ENCODE data around the gene ILDR2.

The ILDR2 gene

GRCh38 chr1:166925810-166926478, 49.4 kb downstream of the ILDR2 start:
- no peak overlapping the region for H2BK5ac ChIP-seq (ENCODE audit: low read length)
- no peak overlapping the region for H4K8ac ChIP-seq (ENCODE audit: low read depth, low read length)
- no peak overlapping the region for H3K4me3 ChIP-seq (ENCODE audit: low read length in 2 of 2)
- H2AK5ac ChIP-seq (ENCODE audit: low read depth, low read length), result no peak overlapping the region
- peaks cover 9 to 11% of the 10 kb centered on the region in 2 donors for H3K4me1 ChIP-seq (ENCODE audit: control insufficient read depth in 2 of 2, insufficient read depth in 1 of 2, low read depth in 1 of 2, low read length in 2 of 2)
- no peak overlapping the region for H2BK12ac ChIP-seq (ENCODE audit: low read length)
- peaks cover 5 to 9% of the 10 kb centered on the region in 2 donors for H3K9me3 ChIP-seq (replicated peaks in 1 of 2; ENCODE audit: control insufficient read depth in 2 of 2, insufficient read depth in 1 of 2, low read depth in 1 of 2, low read length in 2 of 2)
- no peak overlapping the region for H3K4ac ChIP-seq (ENCODE audit: low read length)
- H3K23ac ChIP-seq (ENCODE audit: low read depth, low read length, poor library complexity), result no peak overlapping the region
- H3K4me2 ChIP-seq (ENCODE audit: insufficient read depth, low read length, poor library complexity, severe bottlenecking), result no peak overlapping the region
- no peak overlapping the region for H2BK15ac ChIP-seq (ENCODE audit: low read length)
- no peak overlapping the region for H3K18ac ChIP-seq (ENCODE audit: low read length)
- WGBS, 2 donors (ENCODE audit: extremely low coverage in 2 of 2, insufficient read length in 2 of 2, insufficient replicate concordance in 1 of 2), result no CpG with 5 or more reads among the region's 8 CpGs
- DNase-seq (ENCODE audit: low spot score), result peak; percentile 40
- no peak overlapping the region for H3K14ac ChIP-seq (ENCODE audit: low read length)
- H3K36me3 ChIP-seq (replicated peaks in 1 of 2; ENCODE audit: control insufficient read depth in 2 of 2, insufficient read depth in 2 of 2, low read length in 2 of 2), result peaks cover 9 to 31% of the 10 kb centered on the region in 2 donors
- no peaks in the 10 kb centered on the region for H3K79me1 ChIP-seq (ENCODE audit: low read depth, low read length)
- H3K27ac ChIP-seq (replicated peaks; ENCODE audit: low read length), result peak overlapping the region; percentile 29
- H2BK120ac ChIP-seq (ENCODE audit: low read depth, low read length), result no peak overlapping the region
- peaks cover 0 to 4% (median 0%) of the 10 kb centered on the region in 3 experiments for H3K27me3 ChIP-seq (ENCODE audit: control insufficient read depth in 3 of 3, insufficient read depth in 3 of 3, low read depth in 1 of 3, low read length in 3 of 3)
- H3K9ac ChIP-seq (ENCODE audit: low read depth, low read length, poor library complexity), result no peak overlapping the region
- no peak overlapping the region for H4K91ac ChIP-seq (ENCODE audit: low read depth, low read length, poor library complexity)
- H2AFZ ChIP-seq (ENCODE audit: low read length), result no peak overlapping the region

- no peak overlapping the region for H3K9ac ChIP-seq (ENCODE audit: low read depth, low read length, poor library complexity)
- H2BK120ac ChIP-seq (ENCODE audit: low read depth, low read length), result no peak overlapping the region
- no peak overlapping the region for H3K23ac ChIP-seq (ENCODE audit: low read depth, low read length, poor library complexity)
- H2AFZ ChIP-seq (ENCODE audit: low read length), result no peak overlapping the region
- H3K14ac ChIP-seq (ENCODE audit: low read length), result no peak overlapping the region
- no peaks in the 10 kb centered on the region for H3K79me1 ChIP-seq (ENCODE audit: low read depth, low read length)
- peaks cover 11% of the 10 kb centered on the region in 2 donors for H3K4me1 ChIP-seq (ENCODE audit: control insufficient read depth in 2 of 2, insufficient read depth in 1 of 2, low read depth in 1 of 2, low read length in 2 of 2)
- no peak overlapping the region for H3K4ac ChIP-seq (ENCODE audit: low read length)
- no peak overlapping the region for H4K8ac ChIP-seq (ENCODE audit: low read depth, low read length)
- no CpG with 5 or more reads among the region's 3 CpGs for WGBS, 2 donors (ENCODE audit: extremely low coverage in 2 of 2, insufficient read length in 2 of 2, insufficient replicate concordance in 1 of 2)
- no peak for DNase-seq (ENCODE audit: low spot score)
- no peak overlapping the region for H2BK5ac ChIP-seq (ENCODE audit: low read length)
- peaks cover 0 to 4% (median 0%) of the 10 kb centered on the region in 3 experiments for H3K27me3 ChIP-seq (ENCODE audit: control insufficient read depth in 3 of 3, insufficient read depth in 3 of 3, low read depth in 1 of 3, low read length in 3 of 3)
- H3K18ac ChIP-seq (ENCODE audit: low read length), result no peak overlapping the region
- no peak overlapping the region for H2AK5ac ChIP-seq (ENCODE audit: low read depth, low read length)
- no peak overlapping the region for H2BK15ac ChIP-seq (ENCODE audit: low read length)
- H2BK12ac ChIP-seq (ENCODE audit: low read length), result no peak overlapping the region
- H3K4me2 ChIP-seq (ENCODE audit: insufficient read depth, low read length, poor library complexity, severe bottlenecking), result no peak overlapping the region
- H4K91ac ChIP-seq (ENCODE audit: low read depth, low read length, poor library complexity), result no peak overlapping the region
- no peak overlapping the region for H3K27ac ChIP-seq (replicated peaks; ENCODE audit: low read length)
- peaks cover 9 to 31% of the 10 kb centered on the region in 2 donors for H3K36me3 ChIP-seq (replicated peaks in 1 of 2; ENCODE audit: control insufficient read depth in 2 of 2, insufficient read depth in 2 of 2, low read length in 2 of 2)
- H3K4me3 ChIP-seq (ENCODE audit: low read length in 2 of 2), result no peak overlapping the region
- peaks cover 5 to 9% of the 10 kb centered on the region in 2 donors for H3K9me3 ChIP-seq (replicated peaks in 1 of 2; ENCODE audit: control insufficient read depth in 2 of 2, insufficient read depth in 1 of 2, low read depth in 1 of 2, low read length in 2 of 2)
These were observed 50.4 kb downstream of the ILDR2 start for GRCh38 chr1:166924823-166925541.

GRCh38 chr1:166920561-166921475, 54.5 kb downstream of the ILDR2 start:
- Histone ChIP-seq H3K14ac (ENCODE audit: low read length) (no peak overlapping the region), H3K9me3 (replicated peaks in 1 of 2; ENCODE audit: control insufficient read depth in 2 of 2, insufficient read depth in 1 of 2, low read depth in 1 of 2, low read length in 2 of 2) (peaks cover 2 to 4% of the 10 kb centered on the region in 2 donors), H3K23ac (ENCODE audit: low read depth, low read length, poor library complexity) (peak overlapping the region; percentile 49), H3K27me3 (ENCODE audit: control insufficient read depth in 3 of 3, insufficient read depth in 3 of 3, low read depth in 1 of 3, low read length in 3 of 3) (peaks cover 0 to 4% (median 0%) of the 10 kb centered on the region in 3 experiments), H3K9ac (ENCODE audit: low read depth, low read length, poor library complexity) (peak overlapping the region; percentile 82), H2BK120ac (ENCODE audit: low read depth, low read length) (peak overlapping the region; percentile 41), H2BK5ac (ENCODE audit: low read length) (no peak overlapping the region), H3K4me2 (ENCODE audit: insufficient read depth, low read length, poor library complexity, severe bottlenecking) (peak overlapping the region; percentile 45), H3K36me3 (replicated peaks in 1 of 2; ENCODE audit: control insufficient read depth in 2 of 2, insufficient read depth in 2 of 2, low read length in 2 of 2) (peaks cover 17 to 39% of the 10 kb centered on the region in 2 donors), H3K18ac (ENCODE audit: low read length) (peak overlapping the region; percentile 92), H2BK15ac (ENCODE audit: low read length) (peak overlapping the region; percentile 63), H3K4me3 (ENCODE audit: low read length in 2 of 2) (peak overlapping the region in 1 of 2 donors; percentile 73), H3K4ac (ENCODE audit: low read length) (no peak overlapping the region), H2AK5ac (ENCODE audit: low read depth, low read length) (peak overlapping the region; percentile 22), H2BK12ac (ENCODE audit: low read length) (no peak overlapping the region), H3K4me1 (ENCODE audit: control insufficient read depth in 2 of 2, insufficient read depth in 1 of 2, low read depth in 1 of 2, low read length in 2 of 2) (peaks cover 8 to 15% of the 10 kb centered on the region in 2 donors), H4K8ac (ENCODE audit: low read depth, low read length) (peak overlapping the region; percentile 54), H4K91ac (ENCODE audit: low read depth, low read length, poor library complexity) (no peak overlapping the region), H2AFZ (ENCODE audit: low read length) (no peak overlapping the region), H3K79me1 (ENCODE audit: low read depth, low read length) (no peaks in the 10 kb centered on the region), H3K27ac (replicated peaks; ENCODE audit: low read length) (no peak overlapping the region)
- no CpG with 5 or more reads among the region's 113 CpGs for WGBS, 2 donors (ENCODE audit: extremely low coverage in 2 of 2, insufficient read length in 2 of 2, insufficient replicate concordance in 1 of 2)
- peak; percentile 44 for DNase-seq (ENCODE audit: low spot score)

Measured in neuronal stem cell (in vitro differentiated cells).